LNCAP (cell line): ENCODE measurements around the gene ARHGAP19.

Experiments used
- TF ChIP-seq, protein P1 (sequence below): fragments of 450-650 bp; IDR thresholded peaks from 2 replicates; pipeline ENCODE4 v1.5.1; 2017; ENCODE audit warnings: mild to moderate bottlenecking

ARHGAP19 gene

GRCh38 chr10:97179311-97179710, 113.1 kb downstream of the ARHGAP19 start:
- TF ChIP-seq, protein P1, sequence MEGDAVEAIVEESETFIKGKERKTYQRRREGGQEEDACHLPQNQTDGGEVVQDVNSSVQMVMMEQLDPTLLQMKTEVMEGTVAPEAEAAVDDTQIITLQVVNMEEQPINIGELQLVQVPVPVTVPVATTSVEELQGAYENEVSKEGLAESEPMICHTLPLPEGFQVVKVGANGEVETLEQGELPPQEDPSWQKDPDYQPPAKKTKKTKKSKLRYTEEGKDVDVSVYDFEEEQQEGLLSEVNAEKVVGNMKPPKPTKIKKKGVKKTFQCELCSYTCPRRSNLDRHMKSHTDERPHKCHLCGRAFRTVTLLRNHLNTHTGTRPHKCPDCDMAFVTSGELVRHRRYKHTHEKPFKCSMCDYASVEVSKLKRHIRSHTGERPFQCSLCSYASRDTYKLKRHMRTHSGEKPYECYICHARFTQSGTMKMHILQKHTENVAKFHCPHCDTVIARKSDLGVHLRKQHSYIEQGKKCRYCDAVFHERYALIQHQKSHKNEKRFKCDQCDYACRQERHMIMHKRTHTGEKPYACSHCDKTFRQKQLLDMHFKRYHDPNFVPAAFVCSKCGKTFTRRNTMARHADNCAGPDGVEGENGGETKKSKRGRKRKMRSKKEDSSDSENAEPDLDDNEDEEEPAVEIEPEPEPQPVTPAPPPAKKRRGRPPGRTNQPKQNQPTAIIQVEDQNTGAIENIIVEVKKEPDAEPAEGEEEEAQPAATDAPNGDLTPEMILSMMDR = no peak

DNA sequence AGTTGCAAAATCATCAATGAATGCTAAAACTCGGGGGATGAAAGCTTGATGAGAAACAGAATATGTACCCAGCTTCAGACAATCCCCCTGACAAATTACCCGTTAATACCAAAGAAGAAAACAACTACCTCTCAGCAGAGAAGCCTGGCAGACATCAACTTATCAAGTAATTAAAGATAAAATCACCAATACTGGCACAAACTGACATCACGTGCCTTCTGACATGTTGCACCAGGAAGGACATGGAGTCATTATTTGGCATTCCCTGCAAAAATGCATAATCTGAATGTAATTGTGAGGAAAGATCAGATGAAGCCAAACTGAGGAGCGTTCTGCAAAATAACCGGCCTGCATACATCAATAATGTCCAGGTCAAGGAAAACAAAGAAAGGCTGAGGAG, 114.4 kb downstream of the ARHGAP19 start:
- TF ChIP-seq, protein P1 = no peak

DNA sequence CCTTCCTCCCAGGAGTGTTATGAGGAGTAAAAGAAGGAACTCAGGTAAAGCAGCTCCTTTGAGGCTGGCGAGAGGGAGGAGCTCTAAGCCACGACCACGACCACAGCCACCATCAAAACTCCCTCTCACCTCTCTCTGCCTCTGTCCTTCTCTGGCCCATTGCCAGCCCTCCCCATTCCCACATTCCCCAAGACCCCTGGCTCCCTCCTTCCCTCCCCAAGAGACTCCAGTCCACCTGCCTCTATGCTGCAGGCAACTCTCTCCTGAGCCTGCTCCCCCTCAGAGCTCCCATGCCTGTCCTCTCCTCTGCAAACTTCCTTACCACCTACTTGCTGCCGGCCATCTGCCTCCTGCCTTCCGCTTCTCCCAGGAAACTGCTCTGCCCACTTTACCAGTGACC, 116.2 kb downstream of the ARHGAP19 start:
- TF ChIP-seq, protein P1 = no peak

DNA sequence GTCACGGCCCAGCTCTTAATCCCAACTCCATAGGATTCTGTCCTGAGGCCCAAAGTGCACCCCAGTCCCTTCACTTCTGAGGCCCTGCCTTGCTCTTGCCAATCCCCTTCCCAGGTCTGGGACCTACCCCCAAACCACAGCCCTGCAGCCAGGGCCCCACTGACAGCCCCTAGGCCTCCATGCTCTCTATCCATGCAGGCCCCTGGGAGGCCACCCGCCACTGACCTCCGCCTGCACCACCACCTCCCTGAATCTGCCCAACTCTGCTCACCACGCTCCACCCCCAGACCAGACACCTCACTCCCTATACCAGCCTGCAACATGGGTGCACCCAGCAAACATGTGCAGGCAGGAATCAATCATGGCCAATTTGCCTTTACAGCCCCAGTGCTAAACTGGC, 116.9 kb downstream of the ARHGAP19 start:
- TF ChIP-seq, protein P1 = no peak

GRCh38 chr10:97174941-97175340, 117.5 kb downstream of the ARHGAP19 start:
- TF ChIP-seq, protein P1 = no peak

DNA sequence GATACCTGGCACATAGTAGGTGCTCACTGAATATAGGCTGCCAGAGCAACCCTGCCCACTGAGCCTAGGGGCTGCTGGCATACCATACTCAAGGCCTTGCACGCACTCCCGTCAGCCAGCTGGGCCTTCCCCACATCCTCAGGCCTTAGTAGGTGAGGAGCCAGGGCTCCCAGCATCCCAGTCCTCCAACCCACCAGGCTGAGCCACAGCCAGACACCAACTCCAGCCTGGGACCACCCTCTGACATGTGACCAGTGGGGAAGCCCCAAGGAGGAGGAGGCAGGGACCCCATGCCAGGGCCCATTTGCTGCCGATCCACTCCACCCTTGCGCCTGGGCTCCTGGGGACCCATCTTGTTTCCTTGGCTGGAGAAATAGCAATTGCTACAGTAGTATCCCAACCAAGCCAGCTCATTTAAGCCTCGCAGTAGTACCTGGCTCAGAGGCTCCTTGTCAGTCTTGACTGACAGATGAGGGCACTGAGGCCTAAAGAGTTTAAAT, 118.1 kb downstream of the ARHGAP19 start:
- TF ChIP-seq, protein P1 = no peak

DNA sequence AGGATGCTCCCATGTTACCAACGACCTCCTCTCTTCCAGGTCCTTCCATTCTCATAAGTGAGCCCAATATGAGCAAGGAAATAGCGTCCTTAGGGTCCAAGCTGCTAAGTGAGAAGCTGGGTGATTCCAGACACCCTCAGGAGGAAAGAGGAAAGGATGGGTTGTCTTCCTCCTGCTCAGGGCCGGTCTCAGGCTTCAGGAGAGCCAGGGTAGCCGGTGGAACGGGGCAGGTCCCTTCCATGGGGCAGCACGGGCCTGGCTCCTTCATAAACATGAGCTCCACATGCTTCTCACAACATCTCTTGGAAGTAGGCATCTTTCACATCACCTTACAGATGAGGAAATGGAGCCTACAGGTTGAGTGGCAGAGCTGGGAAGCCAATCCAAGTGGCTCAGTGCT, 119.4 kb downstream of the ARHGAP19 start:
- TF ChIP-seq, protein P1 = no peak
